SHP77 treated with DMSO at 0.1 percent for 48 hours (cell line): Measurements from ENCODE around the gene ABCA6.
"Not testable (repeated sequence)": the region's sequence is repeated elsewhere in the genome, so short reads cannot be mapped to it uniquely, and the experiment has no call there.

Experiments used
- DNase-seq: peaks from one replicate; lab custom pipeline; 2025; lab: John Stamatoyannopoulos, UW

Gene ABCA6

DNA sequence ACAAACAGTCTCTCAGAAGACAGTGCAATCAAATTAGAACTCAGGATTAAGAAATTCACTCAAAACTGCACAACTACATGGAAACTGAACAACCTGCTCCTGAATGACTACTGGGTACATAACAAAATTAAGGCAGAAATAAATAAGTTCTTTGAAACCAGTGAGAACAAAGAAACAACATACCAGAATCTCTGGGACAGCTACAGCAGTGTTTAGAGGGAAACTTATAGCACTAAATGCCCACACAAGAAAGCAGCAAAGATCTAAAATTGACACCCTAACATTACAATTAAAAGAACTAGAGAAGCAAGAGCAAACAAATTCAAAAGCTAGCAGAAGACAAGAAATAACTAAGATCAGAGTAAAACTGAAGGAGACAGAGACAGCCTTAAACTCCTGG, 68.3 kb downstream of the ABCA6 start:
- DNase-seq, result not testable (repeated sequence)

- not testable (repeated sequence) for DNase-seq
Observed at GRCh38 chr17:69072803-69073256, 68.9 kb downstream of the ABCA6 start.

- DNase-seq, result not testable (repeated sequence)
Observed at GRCh38 chr17:69071233-69071586, 70.5 kb downstream of the ABCA6 start.

DNA sequence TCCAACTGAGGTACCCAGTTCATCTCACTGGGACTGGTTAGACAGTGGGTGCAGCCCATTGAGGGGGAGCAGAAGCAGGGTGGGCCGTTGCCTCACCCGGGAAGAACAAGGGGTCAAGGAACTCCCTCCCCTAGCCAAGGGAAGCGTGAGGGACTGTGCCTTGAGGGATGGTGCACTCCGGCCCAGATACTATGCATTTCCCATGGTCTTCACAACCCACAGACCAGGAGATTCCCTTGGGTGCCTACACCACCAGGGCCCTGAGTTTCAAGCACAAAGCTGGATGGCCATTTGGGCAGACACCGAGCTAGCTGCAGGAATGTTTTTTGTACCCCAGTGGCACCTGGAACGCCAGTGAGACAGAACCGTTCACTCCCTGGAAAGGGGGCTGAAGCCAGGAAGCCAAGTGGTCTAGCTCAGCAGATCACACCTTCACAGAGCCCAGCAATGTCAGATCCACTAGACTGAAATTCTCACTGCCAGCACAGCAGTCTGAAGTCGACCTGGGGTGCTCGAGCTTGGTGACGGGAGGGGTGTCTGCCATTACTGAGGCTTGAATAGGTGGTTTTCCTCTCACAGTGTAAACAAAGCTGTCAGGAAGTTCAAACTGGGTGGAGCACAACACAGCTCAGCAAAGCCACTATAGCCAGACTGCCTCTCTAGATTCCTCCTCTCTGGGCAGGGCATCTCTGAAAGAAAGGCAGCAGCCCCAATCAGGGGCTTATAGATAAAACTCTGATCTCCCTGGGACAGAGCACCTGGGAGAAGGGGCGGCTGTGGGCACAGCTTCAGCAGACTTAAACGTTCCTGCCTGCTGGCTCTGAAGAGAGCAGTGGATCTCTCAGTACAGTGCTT, 71.1 kb downstream of the ABCA6 start:
- DNase-seq, result not testable (repeated sequence)

DNA sequence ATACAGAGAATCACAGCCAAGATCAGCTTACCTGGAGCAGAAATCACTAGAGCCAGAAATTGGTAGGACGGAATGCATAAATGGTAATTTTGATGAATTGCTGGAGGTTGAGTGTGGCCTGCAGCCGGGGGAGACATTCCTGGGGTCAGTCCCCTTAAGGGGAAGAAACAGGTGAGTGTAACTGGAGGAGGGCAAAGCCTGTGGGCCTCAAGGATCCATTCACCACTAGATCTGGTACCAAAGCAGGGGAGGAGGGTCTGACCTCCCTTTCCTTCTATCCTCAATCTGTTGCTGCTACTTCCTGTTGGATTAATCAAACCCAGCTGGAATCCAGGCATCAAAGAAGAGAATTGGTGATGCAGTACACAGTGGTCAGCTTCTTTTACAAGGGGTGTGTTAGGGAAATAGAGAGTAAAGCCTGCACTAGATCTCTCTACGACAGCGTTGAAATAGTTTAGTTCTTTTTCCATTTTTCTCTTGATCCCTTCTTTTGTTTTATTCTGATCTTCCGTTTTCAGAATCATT, 72.4 kb downstream of the ABCA6 start:
- no peak for DNase-seq

DNA sequence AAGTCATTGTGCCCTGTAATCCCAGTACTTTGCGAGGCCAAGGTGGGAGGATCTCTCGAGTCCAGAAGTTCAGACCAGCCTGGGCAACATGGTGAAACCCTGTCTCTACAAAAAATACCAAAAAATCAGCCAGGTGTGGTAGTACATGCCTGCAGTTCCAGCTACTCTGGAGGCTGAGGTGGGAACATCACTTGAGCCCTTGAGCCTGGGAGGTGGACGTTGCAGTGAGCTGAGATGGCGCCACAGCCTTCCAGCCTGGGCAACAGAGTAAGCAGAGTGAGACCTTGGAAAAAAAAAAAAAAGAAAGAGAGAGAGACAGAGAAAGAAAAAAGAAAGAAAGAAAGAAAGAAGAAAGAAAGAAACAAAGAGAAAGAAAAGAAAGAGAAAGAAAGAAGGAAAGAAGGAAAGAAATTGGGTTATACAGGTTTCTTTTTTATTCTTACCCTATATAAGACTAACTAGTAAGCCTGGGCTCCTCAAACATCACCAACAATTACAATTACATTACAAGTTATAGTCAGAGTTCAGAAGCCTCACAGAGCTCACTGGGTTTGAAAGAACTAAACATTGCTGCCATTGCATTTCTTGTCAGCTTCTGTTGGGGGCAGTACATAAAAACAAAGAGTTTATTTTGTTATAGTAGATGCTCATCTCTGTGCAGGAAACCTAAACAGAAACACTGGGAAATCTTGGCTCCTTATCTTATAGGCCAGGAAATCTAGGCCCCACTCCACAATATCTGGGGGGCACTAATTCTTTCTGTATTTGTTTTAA, 74.2 kb downstream of the ABCA6 start:
- no peak for DNase-seq

DNA sequence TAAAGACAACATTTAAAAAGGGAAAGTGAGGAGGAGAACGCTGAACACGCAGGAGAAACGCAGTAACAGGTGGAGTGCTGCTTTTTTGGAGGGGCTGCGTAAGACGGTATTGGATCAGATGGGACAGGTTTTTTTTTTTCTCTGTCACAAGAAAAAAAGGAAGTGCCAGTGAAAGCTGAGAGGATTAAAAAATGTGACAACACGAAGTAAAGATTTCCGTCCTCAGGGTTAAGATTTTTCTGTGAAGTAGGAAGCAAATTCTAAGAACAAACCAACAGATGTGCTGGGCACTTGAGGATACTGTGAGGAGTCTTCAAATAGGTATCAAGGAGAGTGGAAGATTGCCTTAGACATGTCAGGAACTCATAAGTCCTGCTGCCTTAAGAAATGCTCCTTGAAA, 75.2 kb downstream of the ABCA6 start:
- DNase-seq, result no peak

GRCh38 chr17:69065113-69065512, 76.6 kb downstream of the ABCA6 start:
- DNase-seq, result no peak

- DNase-seq, result no peak
Observed at GRCh38 chr17:69064476-69064875, 77.2 kb downstream of the ABCA6 start.

DNA sequence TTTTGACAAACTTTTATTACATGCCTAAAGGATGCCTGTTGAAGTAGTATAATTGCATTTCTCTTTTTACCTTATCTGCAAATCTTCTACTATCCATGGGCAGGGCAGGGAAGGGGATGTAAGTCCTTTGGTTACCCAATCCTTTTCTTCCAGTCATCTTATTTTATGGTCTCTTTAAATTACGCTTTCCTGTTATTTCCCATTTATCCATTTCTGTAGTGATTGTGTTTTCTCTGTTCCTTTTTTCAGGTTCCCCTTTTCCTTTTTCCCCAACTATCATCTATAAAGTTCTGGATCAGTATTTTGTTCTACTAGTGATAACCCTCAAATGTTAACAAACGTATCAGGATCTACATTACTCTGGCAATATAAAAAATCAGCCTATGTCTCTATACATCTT, 77.7 kb downstream of the ABCA6 start:
- no peak for DNase-seq

- no peak for DNase-seq
Observed at GRCh38 chr17:69062860-69063581, 78.7 kb downstream of the ABCA6 start.

GRCh38 chr17:69061721-69062556, 79.8 kb downstream of the ABCA6 start:
- DNase-seq, result no peak

DNA sequence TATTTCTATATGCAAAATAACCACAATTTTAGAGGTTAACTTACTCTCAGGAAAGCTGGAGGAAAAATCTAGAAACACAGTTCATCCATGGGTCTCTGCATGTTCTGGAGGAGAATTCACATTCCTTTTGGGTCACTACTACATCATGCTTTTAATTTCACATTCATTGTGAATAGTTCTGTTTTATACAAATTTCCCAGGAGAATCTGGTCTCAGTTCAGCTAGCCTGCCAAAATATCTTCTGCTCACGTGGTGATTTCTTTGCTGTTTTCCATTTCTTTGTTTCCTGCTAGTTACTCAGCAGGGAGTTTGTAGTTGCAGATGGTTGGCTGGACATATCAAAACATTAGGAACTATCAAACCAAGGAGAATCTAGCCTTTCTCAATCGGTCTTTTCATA, 80.9 kb downstream of the ABCA6 start, which contains the start of gene ABCA9:
ABCA9 (minus strand) TSS at position 106 of the 400 bp plus-strand sequence. CDS start 9,801 bp downstream, outside the sequence.
- DNase-seq, result no peak

DNA sequence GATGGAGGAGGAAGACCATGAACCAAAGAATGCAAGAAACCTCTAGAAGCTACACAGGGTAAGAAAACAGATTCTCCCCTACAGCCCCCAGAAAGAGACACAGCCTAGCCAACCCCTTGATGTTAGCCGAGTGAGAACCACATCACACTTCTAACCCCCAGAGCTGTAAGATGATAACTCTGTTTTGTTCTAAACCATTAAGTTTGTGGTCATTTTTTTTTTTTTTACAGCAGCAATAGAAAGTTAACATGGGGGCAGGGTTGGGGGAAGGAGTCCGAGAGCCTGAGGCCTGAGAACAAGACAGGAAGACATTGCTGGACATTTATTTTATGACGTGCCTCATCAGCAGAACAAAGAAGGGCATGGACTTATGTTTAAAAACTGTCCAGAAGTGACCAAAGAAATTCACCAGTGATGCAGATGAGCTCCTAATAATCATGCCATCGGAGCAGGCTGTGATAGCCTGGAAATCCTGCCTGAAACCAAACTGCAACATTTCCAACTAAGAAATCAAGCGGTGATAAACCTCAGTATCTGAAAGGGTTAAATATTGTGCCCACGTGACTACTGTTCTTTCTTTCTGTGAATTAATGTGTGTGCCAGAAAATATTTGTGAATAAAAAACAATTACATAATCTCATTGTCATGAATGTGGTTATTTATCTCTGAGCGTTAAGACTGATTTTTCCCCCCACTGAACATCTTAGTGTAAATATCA, 82.1 kb downstream of the ABCA6 start:
- DNase-seq, result no peak

GRCh38 chr17:69058165-69058564, 83.5 kb downstream of the ABCA6 start:
- DNase-seq, result no peak

- DNase-seq, result no peak
Observed at GRCh38 chr17:69057280-69057679, 84.4 kb downstream of the ABCA6 start.

GRCh38 chr17:69056179-69056823, 85.4 kb downstream of the ABCA6 start:
- no peak for DNase-seq

- no peak for DNase-seq
Observed at GRCh38 chr17:69055334-69055733, 86.4 kb downstream of the ABCA6 start.

DNA sequence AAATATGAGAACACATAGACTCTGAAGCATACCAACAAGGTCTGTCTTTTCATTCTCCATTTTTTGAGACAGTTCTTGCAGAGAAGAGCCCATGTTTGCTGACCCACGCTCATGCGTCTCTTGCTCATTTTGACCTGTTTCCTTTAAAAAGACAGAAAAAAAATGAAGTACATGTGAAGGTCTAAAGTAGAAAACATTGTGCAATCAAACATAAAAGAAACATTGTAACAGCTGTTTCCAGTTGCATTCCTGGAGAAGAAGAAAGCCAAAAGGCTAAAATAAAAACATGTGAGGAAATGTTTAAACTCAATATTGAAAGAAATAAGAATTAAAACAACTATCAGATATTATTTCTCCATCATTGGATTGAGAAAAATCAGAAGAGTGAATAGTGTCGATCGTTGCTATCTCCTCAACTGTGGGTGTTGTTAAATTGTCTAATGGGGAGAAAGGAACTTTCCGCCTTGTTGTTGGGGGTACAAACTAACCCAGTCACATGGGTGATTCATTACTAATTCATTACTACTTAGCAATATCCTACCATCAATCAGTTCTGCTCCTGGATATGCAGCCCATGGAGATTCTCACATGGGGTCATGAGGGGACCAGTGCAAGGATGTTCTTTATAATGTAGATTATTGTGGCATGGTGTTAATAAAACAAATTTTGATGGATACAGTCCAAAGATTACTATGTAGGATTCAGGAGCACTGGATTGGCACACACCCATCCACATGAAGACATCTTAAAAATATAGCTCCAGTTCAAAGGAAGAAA, 90.5 kb downstream of the ABCA6 start:
- no peak for DNase-seq
